GM19239 (cell line): ENCODE data around the gene SNAP47.

ENCODE experiments used
- DNase-seq: peaks from one replicate; pipeline ENCODE4 v3.0.0; 2011; ENCODE audit warnings: low spot score; ENCODE audit not compliant: insufficient read length
- FAIRE-seq: peaks from 2 replicates; lab custom pipeline; 2011; peaks lifted over from hg19 to GRCh38; lab: Jason Lieb, UNC

The SNAP47 gene

DNA sequence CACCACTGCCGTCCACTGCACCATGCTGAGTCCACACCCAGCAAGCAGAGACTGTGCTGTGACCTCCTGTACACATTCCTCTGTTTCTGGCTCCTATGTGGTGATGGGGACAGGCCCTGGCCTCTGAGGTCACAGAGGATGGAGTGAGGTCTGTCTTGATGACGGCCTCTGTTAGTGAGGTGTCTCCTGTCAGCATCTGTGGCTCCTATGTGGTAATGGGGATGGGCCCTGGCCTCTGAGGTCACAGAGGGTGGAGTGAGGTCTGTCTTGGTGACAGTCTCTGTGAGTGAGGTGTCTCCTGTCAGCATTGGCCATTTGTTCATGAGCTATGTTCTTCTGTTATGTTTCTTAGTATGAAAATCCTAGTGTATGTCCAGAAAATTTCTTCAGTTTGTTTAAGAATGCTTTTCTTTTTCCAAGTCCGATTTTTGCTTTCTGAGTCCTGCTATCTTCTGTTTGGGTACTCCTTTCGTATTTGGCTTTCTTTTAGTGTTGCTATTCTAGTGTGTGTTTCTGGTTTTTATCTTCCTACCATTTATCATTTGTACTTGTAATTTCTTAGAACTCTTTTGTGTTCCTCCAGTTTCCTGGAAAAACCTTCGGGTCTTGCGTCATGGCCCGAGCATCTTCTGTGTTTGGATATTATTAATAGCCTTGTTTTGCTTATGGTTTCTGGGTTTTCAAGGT is 13.4 kb downstream of the SNAP47 start:
- FAIRE-seq, result no peak
- no peak for DNase-seq

DNA sequence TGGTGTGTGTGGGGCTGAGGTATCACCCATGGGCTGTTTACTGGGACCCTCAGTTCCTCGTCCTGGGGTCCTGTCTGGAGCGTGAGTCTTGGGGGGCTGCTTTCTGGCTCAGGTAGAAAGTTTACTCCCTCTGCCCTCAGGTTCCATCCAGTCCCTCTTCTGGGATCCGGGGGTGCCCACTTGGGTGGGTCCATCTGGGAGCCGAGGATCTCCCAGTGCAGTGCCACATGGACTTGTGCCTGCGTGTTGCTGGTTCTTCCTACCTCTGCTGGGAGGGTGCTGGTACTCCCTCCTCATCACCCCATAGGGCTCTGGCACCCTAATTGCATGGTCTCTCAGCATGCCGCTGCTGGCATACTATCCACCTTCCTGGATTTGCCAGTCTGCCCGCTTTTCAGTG is 14.0 kb downstream of the SNAP47 start:
- FAIRE-seq (no peak), DNase-seq (no peak)

DNA sequence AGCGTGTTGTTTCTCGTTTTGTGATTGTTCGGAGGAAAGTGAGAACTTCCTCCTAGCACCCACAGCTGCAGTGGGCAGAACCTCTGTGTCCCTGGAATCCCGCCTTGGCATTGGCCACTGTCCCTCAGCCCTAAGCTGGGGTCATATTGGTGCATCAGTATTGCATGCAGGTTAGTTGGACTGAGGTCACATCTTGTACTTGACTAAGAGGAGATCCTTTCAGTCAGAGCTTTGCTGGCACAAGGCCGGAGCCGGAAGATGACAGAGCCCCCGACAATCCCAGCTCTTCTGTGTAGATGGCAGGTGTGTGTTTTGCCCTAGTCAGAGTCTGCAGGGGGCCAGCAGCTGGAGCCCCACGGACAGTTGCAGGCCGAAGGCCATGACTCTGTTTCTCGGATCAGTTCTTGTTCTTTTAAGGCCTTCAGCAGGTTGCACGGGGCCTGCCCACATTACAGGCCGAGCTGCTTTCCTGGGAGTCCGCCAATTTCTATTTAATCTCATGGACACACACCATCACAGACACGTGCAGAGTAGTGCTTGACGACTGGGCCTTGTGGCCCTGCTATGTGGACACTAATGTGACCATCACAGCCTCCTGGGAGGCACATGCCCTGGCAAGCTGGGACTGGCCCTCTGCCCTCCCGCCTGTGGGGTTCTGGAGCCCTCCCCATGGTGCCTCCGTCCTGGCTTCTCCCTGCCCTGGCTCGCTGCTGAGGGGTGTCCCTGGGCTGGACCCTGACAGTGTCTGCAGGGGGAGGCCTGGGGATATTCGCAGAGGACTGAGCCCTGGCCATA is 14.9 kb downstream of the SNAP47 start:
- DNase-seq, result no peak
- no peak for FAIRE-seq

DNA sequence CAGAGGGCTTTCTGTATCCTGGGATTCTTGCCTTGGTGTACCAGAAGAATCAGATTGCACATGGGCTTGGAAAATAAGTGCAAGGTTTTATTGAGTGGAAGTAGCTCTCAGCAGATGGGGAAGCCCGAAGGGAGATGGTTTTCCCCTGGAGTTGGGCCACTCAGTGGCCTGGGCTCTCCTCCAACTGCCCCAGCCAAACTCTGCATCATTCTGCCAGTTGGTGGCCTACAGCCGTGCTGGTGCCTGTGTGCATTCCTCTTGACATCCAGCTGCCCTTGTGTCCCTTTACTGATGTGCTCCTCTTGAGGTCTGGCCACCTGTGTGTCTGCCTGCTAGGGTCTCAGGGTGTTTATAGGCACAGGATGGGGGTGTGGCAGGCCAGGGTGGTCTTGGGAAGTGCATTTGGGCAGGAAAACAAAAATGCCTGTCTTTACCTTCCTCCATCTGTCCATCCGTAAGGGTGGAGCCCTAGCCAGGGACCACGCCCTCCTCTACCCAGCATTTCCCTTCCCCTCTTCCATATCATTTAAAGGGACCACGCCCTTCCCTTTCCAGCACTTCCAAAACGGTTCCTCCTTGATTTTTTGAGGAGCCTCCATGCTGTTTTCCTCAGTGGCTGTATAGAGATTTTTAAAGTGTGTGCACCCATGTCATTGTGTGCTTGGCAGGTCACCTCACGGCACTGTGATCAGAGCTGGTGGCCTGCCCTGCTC is 18.9 kb downstream of the SNAP47 start:
- DNase-seq, result no peak

DNA sequence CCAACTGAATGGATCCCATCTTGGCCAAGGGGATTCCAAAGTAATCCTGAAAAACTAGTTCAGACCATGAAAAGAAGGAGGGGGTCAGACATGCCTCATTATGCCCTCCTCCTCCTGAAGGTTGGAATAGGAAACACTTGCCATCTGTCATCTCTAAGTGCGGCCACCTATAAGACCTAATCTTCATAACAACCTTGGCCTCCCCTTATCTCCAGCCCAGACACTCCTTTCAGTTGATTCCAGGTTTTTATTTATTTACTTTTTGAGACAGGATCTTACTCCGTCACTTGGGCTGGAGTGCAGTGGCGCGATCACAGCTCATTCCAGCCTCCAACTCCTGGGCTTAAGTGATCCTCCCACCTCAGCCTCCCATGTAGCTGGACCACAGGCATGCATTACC is 19.7 kb downstream of the SNAP47 start:
- FAIRE-seq, result no peak
- no peak for DNase-seq

More for the DNA sequence above, 18.9 kb downstream of the SNAP47 start:
- FAIRE-seq, result no peak

DNA sequence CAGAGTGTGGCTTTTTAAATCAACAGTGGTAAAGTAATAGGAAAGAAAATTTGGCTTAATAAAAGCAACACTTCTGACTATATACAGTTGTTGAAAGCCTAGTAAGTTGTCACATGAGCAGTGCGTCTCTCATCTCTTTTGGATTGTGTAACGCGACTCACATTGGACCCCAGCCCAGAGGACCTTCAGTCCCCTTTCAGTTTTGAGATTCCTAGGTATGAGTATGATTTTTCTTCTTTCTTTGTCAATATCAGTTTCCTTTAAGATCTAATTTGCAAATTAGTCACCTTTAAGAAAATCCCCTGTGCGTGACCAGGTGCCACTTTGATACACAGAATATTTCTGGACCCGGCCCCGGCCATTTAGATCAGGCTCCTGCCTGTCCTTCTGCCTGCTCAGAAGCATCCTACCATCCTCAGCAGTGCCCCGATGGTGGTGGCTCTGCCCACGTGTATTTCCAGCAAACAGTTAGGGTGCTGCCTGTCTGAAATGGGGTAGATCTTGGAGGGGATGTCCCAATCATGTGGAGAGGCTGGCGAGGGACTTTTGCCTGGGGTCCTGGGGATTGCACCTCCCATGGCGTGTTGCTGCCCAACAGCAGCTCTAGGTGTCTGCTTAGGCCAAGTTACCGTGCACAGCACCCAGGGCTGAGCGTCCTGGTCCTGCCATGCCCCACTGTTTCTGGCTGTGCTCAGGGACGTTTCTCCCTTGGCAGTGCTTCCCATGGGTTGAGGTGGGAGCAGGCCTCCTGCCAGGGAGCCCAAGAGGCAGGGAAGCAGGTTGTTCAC is 21.1 kb downstream of the SNAP47 start:
- no peak for DNase-seq
- FAIRE-seq, result no peak

DNA sequence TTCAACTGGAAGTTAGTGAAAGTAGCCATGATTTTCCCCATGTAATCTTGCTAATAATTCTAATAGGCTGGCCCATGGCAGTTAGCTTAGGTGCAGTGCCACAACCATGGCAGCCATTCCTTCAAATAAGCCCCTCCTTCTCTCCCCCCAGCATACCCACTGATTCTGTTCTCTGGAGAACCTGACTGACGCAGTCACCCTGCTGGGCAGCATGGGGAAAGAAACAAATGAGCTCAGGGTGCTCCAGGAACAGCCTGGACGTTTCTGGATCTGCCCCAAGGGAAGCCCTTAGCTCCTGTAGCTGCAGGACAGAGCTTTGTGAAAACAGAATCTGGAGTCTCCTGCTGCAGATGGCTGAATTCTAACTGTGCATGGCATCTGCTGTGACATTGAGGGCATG is 22.5 kb downstream of the SNAP47 start:
- DNase-seq (no peak), FAIRE-seq (no peak)

DNA sequence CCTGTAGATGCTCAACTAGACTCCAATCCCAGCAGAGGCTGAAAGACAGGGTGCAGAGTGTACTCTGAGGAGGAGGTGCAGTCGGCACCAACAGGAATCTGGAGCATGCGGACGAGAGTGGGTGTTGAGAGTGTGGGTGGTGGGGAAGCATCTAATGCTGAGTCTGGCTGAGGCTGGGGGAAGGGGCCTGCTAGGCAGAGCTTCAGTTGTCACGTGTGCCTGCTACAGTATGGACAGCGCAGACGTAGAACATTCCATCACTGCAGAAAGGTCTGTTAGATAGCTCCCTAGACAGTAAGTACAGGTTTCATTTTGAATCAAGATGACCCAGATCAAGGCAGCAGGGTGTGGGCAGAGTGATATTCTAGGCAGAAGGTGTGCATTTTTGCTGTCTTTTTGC is 23.1 kb downstream of the SNAP47 start:
- no peak for FAIRE-seq
- no peak for DNase-seq

DNA sequence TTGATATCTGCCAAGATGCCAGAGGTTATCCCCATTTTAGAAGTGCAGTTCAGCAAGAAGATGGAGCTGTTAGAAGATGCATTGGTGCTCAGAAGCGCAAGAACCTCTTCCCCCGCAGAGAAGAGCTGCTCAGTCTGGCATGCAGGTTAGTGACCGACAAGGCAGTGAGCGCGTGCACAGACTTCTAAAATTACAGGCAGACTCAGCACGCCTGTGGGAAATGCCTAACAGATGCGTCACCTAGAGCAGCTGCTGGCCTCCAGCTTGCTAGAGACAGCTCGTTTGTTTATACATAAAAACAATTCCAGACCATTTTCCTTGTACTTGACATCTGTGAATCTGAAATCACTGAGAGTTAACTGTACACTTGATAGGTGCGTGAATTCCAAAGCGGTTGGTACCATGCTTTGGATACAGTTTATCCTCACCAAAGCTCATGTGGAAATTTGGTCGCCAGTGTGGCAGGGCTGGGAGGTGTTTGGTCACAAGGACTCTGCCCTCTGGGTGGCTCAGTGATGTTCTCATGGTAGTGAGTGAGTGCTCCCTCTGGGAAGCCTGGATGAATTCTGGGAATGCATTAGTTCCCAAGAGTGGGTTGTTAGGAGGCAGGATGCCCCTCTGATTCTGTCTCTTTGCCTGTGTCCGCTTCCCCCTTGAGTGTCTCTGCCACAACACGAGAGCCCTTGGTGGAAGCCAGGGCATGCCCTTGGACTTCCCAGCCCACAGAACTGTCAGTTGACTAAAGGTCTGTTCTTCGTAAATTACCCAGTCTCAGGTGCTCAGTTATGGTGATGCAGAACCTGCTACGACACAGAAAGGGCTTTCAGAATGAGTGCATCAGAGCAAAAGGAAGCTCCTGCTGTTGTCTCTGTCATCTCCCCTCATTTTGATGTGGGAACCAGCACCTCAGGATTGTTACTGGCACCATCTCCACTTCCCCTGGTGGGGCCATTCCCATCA is 24.4 kb downstream of the SNAP47 start:
- DNase-seq (no peak), FAIRE-seq (no peak)

DNA sequence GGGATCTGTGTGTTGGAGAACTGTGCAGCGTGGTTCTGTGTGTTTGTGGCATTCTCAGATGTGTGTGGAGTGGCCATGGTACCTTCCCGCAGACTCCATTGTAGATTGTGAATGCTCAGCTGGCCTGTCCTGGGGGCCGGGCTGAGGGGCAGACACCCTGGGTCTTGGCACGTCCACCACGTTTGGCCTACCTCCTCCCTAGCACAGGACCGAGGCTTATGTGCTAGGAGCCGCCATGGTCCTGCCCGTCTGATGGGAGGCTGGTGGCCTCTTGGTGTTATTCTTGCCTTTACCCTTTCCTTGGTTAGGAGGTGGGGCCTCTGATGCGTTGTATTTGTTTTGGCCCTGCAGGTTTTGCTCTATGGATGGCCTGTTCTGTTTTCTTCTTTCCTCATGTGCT is 25.1 kb downstream of the SNAP47 start:
- no peak for FAIRE-seq

DNA sequence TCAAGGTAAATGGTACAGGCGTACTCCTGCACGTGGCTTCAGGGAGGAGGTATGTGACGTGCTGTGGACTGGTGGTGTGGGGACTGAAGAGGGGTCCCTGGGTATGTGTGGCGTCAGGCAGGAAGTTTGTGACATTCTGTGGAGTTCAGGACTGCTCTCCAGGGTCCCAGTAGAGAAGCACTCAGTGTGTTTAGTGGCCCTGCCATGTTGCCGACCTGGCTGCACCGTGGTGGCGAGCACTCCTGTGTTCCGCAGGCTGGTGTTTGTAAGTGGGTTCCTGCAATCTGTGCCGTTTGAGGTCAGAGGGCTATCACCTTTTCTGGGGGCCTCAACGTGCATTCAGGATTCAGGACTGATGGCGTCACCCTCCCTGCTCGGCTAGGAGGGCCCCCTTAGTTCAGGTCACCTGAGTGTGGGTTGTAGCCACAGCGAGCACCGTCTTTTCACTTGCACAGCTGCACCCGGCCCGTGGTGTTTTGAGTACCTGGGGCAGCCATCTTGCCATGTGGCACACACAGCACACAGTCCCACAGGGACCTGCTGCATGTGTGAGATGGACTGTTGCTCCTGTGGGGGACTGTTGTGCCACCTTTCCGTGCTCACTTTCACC is 26.5 kb downstream of the SNAP47 start:
- FAIRE-seq (no peak), DNase-seq (no peak)

More for the DNA sequence above, 25.1 kb downstream of the SNAP47 start:
- no peak for DNase-seq

DNA sequence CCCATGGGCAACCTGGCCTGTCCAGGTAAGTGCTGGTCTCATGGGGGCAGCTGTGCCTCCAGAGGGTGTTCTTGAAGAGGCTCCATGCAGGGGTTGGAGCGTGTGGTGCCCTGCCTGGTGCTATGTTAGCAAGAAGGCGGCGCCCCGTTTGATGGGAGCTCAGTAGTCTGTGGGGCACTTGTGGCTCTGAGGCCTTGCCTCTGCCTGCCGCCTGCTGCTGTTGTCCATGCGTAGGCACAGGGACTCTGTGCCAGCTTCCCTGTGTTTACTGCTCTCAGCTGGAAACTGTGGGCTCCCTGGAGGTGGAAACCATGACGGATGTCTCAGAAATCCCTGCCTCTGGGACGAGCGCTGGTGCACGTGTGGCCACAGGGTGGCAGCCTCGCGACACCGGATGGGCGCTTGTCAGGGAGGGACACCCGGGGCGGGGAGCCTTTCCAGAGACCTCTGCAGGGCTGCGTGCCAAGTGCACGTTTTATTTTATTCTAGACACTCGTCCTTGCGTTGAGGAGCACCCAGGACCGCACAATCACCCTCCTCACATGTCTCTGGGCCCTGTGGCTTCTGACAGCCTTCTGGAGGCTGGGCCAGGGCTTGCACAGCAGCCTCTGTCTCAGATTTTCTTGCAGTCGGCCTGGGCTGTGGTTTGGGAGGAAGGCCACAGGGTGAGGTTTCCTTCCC is 27.1 kb downstream of the SNAP47 start:
- peak; percentile 87 for FAIRE-seq
- DNase-seq, result peak; percentile 92

DNA sequence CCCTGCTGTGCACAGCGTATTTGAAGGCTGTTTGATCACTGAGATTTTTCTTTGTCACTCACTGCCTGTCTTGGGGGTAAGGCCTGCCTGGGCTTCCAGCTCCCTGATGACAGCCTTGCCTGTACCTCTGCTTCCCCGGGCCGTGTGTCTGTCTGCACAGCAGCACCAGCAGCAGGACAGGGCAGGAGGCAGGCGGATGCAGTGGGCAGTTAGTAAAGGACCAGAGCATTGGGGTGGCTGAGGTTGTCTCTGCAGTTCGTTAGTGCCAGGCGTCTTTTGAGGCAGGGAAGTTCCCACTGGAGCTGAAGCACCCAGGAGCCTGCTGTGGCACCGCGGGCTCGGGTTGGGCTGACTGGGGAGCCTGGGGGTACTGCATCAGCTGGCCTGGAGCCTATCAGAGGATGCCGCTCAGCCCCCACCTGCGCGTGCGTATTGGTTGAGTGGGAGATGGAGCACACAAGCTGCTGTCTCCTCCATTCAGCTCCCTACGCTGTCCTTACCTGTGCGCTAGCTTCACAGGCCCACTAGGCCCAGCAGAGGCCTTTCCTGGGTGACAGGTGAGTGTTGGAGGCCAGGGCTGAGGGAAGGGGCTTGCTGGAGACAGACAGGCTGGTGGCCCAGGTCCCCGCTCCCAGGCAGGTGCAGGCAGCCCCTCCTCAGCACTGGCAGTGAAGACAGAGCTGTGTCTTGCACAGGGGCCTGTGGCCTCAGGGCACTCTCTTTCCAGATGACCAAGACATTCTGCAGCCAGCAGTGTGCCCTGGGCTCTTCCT is 28.2 kb downstream of the SNAP47 start:
- DNase-seq (no peak), FAIRE-seq (no peak)

DNA sequence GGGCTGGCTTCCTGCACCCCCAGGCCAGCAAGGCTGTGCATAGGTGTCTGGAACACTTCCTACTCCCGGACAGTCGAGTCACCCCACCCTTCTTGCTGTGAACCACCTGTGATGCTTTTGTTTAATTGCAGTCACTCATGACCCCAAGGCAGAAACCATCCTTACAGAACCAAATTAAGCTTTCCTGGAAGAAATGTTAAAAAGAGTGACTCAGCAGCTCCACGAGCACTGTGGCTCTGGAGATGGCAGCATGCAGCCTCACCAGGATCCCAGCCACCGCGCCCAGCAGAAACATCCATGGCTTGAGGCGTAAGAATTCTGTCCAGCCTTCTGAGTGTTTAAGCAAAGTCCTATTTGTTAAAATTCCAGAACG is 28.8 kb downstream of the SNAP47 start:
- no peak for FAIRE-seq
- DNase-seq, result no peak

DNA sequence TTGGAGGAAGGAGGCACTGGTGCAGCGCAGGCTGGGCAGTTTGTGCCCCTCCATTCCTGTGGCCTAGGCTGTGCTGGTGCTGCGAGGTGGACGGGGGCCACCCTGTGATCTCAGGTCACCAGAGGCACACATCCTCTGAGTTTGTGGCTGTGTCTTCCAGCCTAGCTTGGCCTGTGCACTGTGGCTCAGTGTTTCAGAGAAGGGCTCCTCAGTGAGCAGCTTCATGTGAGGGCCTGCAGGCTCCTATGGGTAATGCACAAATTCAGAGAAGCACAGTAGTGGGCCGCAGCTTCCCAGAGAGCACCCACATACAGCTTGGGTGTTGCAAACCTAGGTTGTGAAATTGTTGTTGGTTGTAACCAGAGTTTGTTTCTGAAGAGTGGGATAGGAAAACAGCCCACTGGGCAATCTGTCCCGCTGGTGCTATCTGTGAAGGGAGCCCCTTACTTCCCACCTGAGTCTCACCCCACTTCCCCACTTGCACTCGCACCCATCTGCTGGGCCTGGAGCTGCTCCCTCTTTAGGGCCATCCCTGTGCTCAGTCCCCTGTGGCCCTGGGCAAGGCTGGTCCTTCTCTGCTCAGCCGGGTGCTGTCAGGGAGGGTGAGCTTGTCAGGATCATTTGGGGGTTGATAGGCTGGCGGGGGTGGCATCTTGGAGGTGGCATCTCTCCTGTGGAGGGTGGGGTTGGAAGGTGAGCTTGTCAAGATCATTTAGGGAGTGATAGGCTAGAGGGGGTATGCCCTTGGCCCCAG is 30.2 kb downstream of the SNAP47 start:
- DNase-seq (no peak), FAIRE-seq (no peak)

DNA sequence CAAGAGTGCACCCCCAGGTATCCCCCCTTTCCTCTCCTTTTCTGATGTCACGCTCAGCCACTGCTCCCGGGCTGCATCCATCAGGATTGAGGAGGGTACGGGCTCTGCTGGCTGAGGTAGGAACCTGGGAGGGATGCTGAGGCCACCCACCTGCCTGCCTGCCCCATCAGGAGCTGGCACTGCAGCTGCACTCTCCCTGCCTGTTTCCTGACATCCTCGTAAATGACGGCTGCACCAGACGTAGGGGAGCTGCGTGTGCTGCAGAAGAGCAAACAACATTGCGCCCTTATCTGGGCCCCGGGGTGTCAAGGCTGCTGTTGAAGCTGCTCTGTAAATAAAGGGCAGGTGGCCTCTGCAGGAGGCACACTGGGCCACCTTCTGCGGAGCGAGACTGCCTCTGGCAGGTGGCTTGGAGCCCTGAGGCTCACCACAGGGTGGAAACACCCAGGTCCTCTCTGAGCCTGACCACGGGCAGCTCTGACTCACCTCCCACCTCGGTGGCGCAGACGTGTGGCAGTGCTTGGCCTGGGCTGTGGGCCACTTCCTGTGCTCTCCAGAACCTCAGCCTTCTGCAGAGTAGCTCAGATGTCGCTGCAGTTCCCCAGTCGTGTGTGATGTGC is 30.9 kb downstream of the SNAP47 start:
- FAIRE-seq (no peak), DNase-seq (no peak)
